DOHH2 (cell line): ENCODE results near the gene SUN1.

Source experiments
- EZH2phosphoT487 ChIP-seq: fragments of 200-600 bp; sonication (generic); IDR thresholded peaks from 2 replicates; pipeline ENCODE4 v1.6.1; 2017; ENCODE audit warnings: borderline replicate concordance, mild to moderate bottlenecking, antibody characterized with exemption, low read length, moderate library complexity, mixed read lengths
- TF ChIP-seq, protein P1 (sequence below): fragments of 200-600 bp; sonication (generic); IDR thresholded peaks from one replicate; pipeline ENCODE4 v1.5.1; 2014; ENCODE audit warnings: antibody characterized with exemption, mild to moderate bottlenecking, low read depth, low read length; ENCODE audit not compliant: poor library complexity, severe bottlenecking

DNA sequence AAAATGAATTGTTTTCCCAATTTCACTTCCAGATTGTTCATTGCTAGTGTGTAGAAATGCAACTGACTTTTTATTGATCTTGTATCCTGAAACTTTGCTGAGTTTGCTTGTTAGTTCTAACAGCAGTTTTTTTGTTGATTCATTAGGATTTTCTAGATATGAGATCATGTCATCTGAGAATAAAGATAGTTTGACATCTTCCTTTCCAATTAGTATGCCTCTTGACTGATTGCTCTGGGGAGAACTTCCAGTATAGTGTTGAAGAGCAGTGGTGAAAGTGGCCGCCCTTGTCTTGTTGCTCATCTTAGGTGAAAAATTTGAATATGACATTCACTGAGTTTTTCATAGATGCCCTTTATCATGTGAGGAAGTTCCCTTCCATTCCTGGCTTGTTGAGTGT lies 11.9 kb upstream of the SUN1 start:
- TF ChIP-seq, protein P1, sequence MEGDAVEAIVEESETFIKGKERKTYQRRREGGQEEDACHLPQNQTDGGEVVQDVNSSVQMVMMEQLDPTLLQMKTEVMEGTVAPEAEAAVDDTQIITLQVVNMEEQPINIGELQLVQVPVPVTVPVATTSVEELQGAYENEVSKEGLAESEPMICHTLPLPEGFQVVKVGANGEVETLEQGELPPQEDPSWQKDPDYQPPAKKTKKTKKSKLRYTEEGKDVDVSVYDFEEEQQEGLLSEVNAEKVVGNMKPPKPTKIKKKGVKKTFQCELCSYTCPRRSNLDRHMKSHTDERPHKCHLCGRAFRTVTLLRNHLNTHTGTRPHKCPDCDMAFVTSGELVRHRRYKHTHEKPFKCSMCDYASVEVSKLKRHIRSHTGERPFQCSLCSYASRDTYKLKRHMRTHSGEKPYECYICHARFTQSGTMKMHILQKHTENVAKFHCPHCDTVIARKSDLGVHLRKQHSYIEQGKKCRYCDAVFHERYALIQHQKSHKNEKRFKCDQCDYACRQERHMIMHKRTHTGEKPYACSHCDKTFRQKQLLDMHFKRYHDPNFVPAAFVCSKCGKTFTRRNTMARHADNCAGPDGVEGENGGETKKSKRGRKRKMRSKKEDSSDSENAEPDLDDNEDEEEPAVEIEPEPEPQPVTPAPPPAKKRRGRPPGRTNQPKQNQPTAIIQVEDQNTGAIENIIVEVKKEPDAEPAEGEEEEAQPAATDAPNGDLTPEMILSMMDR: no peak
- no peak for TF ChIP-seq EZH2phosphoT487
